DND-41 (cell line): ENCODE measurements around the gene TEDC1.

Experiments used
- CTCF ChIP-seq: IDR thresholded peaks from 2 replicates; pipeline ENCODE4 v1.5.1; 2012; ENCODE audit warnings: borderline replicate concordance, low read length, moderate library complexity, mild to moderate bottlenecking; ENCODE audit not compliant: poor library complexity, severe bottlenecking; ENCODE audit errors: extremely low read depth
- EZH2 ChIP-seq: IDR thresholded peaks from 3 replicates; pipeline ENCODE4 v1.6.1; 2012; ENCODE audit warnings: borderline replicate concordance, low read depth, mild to moderate bottlenecking, moderate library complexity, low read length, inconsistent platforms; ENCODE audit not compliant: severe bottlenecking

GRCh38 chr14:105473677-105474482 is 17.2 kb upstream of the TEDC1 start:
- no peak for TF ChIP-seq CTCF
- TF ChIP-seq EZH2 = no peak
